Peyer's patch (tissue), 4 donors: Measurements from ENCODE around the gene FAM193A.

Experiments
- POLR2A ChIP-seq, 2 donors: fragments of 450-650 bp; IDR thresholded peaks; one replicate each; pipeline ENCODE4 v1.5.1; 2017; ENCODE audit warnings: antibody characterized with exemption in 2 of 2, mild to moderate bottlenecking in 2 of 2, moderate library complexity in 2 of 2
- TF ChIP-seq, protein P1 (sequence below), 6 experiments: fragments of 450-650 bp in 4 of 6; fragments of 200-600 bp in 2 of 6; sonication (generic) in 1 of 6; IDR thresholded peaks; one replicate each; pipeline ENCODE4 v1.5.1; 2017 to 2019; ENCODE audit warnings: antibody characterized with exemption in 6 of 6, mild to moderate bottlenecking in 3 of 6, moderate library complexity in 1 of 6

DNA sequence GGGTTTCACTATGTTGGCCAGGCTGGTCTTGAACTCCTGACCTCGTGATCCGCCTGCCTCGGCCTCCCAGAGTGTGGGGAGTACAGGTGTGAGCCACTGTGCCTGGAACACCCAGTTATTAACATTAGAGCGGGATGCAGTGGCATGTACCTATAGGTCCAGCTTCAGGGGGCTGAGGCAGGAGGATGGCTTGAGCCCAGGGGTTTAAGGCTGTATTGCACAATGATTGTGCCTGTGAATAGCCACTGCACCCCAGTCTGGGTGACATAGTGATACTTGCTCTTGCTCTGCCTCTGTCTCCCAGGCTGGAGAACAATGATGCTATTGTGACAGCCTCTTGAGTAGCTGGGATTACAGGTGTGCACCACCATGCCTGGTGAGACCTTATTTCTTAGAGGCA is 39.8 kb downstream of the FAM193A start:
- TF ChIP-seq, protein P1, sequence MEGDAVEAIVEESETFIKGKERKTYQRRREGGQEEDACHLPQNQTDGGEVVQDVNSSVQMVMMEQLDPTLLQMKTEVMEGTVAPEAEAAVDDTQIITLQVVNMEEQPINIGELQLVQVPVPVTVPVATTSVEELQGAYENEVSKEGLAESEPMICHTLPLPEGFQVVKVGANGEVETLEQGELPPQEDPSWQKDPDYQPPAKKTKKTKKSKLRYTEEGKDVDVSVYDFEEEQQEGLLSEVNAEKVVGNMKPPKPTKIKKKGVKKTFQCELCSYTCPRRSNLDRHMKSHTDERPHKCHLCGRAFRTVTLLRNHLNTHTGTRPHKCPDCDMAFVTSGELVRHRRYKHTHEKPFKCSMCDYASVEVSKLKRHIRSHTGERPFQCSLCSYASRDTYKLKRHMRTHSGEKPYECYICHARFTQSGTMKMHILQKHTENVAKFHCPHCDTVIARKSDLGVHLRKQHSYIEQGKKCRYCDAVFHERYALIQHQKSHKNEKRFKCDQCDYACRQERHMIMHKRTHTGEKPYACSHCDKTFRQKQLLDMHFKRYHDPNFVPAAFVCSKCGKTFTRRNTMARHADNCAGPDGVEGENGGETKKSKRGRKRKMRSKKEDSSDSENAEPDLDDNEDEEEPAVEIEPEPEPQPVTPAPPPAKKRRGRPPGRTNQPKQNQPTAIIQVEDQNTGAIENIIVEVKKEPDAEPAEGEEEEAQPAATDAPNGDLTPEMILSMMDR (IDR thresholded peaks at IDR 0.05) = no peak
- no peak for TF ChIP-seq POLR2A (IDR thresholded peaks at IDR 0.05)
